SIG-M5 (cell line): ENCODE results near the gene GP5.

Experiments used
- DNase-seq: peaks from one replicate; lab custom pipeline; 2025; lab: John Stamatoyannopoulos, UW

GP5 gene

DNA sequence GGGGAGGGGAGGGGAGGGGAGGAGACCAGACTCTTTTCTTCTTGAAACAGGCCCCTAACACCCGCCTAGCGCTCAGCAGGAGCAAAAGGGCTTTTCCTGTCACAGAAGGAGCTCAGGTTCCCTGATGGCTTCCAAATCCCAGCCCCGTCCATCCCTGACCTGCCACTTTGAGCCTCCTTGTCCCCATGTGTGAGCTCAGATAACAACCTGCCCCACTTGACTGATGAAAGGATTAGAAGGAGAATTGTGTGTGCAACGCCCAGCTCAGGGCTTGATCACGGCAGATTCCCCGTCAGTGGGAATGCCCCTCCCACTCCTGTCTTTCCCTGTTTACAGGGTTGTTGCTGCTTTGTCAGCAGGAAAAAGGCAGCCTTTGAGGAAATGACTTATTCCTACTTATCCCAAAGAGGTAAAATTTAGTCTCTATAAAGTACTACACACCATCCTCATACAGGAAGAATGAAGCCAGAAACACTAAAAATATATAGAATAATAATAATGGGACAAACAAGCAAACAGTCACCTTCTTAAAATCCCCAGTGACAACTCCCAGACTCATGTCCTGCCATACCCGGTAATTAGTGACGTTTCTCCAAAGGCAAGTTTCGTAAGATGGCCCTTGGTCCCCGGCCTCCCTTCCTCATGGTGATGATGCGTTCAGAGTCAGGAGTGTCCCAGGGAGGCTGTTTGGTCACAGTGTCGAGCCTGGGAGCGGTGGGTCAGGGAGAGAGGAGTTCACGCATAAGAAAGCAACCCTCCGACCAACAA, 23.4 kb downstream of the GP5 start:
- DNase-seq = no peak

DNA sequence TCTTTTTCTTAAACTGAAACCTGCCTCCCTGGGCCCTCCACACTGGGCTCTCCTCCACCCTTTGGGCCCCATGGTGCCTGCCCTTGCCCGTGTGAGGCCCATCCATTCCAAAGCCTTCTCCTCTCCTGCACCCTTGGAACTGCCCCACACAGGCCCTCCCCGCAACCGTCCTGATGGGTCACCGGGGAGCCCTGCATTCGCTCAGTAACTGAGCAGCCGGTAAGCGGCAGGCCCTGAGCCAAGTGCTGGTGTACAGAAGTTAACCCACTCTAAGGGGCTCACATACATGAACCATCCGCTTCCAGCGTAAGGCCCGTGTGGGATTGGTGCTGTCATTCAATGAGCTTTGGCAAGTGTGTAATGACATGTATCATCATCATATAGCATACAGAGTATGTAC, 24.1 kb downstream of the GP5 start:
- DNase-seq = no peak

DNA sequence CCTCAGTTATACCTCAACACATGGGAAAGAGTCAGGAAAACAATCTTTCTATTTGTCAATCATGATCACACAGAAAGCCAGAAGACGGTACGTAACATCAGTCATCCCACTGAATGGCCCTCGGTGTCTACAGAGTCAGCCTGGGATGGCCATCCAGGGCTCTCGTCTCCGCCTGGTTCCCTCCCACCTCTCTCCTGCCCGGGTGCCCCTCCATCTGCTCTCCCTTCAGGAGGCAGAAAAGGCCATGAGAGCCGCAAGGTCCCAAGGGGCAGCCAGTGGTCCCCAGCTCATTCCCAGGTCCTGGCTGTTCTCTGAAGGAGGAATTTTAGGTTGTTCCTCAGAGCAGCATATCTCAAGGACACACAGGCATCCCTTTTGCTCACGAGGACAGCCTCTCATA, 25.2 kb downstream of the GP5 start:
- DNase-seq = no peak

DNA sequence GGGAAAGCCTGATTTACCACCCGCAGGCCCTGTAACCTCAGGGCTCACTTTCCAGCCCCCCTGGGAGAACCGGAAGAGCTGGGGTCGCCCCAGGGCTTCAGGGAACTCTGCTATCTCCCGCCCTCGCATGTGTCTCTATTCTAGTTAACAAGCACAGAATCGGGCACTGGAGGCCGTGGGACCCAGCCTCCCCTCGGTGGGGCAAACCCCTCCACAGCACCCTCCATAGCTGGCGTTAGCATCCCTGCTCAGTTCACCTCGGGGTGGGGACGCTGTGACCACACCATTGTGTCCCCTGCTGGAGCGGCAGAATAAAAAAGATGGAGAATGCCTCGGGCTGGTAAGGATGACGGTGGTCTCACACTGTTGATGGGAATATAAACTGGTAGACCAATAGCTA, 26.0 kb downstream of the GP5 start:
- no peak for DNase-seq

DNA sequence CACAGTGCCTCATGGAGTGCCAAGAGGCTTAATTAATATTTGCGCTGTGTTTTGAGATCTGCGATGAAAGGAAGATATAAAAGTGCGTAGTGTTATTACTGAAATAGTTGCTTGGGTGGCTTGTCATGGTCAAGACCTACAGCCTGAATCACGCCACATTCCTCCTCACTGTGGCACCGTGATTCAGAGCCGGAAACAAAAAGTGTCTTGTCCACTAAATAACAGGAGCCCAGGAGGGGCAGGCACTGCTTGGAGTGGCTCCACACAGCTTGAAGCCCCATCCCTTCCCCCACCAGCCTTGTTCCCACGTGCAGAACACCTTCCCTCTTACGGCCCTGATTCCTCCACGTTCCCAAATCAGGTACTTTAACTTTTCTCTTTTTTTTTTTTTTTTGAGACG, 28.3 kb downstream of the GP5 start:
- DNase-seq = no peak

DNA sequence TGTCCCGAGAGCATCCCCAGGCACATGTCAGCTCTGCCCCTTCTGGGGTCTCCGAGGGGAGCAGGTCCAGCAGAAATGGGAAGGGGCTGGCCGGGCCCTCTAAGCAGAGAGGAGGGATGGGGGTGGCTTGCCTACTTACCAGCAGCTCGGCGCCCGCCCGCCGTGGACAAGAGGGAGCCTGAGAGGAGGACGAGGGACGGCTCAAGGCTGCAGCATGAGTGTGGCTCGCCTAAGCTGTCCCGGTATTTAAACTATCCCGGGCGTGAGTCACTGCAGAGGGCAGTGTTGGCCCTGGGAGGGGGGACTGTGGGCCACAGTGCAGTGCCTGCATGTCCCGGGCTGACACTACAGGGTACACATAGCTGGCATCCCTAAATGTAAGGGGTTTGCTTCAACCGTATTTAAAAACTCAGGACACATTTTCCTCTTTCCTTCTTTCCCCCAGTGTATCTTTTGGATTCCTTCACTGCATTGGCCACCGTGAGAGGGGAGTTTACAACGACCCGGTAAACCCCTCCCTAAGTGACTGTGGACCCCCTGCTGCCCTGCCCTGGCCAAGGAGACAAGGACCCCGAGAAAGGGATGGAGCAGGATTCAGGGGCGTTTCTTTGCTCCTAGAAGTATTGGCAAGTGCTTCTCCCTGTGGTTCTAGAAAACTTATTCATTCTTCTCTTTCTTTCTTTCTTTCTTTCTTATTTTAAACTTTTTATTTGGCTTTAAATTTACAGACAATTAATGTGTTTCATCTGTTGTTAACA, 29.4 kb downstream of the GP5 start, which contains the start of gene LRRC15:
Gene LRRC15, minus strand, starts transcription at position 222 of the 758 bp plus-strand sequence. CDS start 8,700 bp downstream, outside the sequence.
- no peak for DNase-seq

DNA sequence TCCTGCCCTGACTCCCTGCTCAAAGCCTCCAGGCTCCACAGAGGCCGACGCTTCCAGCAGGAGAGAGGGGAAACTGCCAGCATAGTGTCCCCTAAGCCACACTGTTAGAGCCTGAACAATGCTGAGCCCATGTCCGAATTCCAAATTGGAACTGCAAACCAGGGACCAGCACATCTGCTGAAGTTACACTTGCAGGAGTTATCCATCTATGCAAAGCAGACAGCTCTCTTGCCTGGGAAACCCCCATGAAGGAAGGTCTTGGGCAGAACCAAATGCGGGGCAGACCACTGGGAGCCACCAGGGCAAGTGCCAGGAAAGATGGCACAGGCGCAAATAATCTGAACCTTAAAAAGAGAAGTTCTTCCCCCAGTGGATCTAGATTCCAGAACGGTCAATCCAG, 30.1 kb downstream of the GP5 start:
- no peak for DNase-seq

DNA sequence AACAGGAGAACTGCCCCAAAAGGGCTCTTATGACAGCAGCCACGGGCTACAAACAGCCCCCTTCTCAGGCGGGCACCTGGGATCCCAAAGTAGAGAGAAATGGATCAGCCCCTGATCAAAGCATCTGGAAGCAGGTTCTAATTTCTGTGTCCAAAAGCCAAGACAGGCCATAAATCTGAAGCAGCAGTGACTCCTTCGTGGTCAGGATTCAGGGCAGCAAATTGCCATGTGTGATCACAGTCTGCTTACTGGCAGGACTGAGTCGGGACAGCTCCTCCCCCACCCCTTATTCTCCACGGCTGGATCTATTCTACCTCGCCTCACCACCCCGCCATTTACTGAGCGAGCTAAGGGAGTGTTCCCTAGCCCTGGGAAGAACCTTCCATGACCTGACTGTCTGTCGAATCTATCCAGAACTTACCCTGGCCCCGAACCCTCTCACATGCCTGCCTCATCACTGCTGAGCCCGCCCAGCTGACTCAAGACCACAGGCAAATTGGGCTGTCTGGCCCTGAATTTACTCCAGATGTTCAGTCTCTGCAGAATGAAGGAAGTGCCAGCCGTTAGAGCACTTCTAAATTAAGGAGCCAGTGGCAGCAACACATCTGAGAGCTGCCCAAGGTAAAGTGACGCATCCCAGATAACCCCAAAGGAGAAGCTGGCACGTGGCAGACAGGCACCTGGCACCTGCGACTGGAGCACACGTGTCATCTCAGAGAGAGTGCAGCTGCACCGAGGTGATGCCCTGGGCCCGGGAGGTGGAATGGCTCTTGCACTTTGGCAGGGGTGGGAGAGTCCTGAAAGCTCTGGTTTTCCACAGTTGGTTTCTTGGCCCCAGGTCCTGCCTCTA, 30.8 kb downstream of the GP5 start:
- DNase-seq = no peak

DNA sequence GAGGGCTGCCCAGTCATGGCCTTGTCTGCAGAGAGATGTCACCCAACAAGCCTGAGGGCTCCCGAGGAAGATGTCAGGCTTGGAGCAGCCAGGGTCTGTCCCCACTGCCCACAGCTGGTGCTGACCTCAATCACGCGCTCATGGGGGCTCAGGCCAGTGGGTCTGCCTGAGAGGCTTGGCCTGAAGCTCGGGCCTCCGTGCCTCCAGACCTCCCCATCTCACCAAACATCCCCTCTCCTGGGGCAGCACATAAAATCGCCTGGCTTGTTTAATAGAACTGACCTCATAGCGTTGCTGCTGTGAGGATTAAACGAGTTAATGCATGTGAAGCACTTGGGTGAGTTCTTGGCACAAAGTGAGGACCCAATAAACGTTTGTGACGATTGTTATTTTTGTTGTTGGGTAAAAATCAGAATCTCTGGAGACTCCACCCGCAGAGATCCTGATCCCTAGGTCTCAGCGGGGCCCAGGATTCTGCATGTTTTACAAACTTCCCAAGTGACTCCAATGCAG, 33.0 kb downstream of the GP5 start:
- DNase-seq = no peak

DNA sequence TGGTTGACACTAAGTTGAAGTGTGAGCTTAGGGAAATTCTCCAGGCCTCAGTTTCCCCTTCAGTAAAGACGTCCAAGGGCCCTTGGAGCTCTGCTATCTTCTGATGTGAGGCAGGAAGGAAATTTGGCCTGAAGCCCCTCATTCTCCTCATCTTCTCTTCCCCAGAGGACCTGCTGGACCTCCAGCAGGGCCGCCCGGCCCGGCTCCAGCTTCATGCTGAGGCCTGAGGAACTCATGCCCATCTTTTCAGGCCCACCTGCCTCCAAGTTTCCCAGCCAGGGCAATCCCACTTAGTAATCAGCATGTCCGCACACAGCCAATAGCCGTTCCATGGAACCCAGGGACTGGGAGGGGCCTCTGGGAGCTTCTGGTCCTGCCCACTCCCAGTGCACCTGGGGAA, 33.5 kb downstream of the GP5 start:
- no peak for DNase-seq

DNA sequence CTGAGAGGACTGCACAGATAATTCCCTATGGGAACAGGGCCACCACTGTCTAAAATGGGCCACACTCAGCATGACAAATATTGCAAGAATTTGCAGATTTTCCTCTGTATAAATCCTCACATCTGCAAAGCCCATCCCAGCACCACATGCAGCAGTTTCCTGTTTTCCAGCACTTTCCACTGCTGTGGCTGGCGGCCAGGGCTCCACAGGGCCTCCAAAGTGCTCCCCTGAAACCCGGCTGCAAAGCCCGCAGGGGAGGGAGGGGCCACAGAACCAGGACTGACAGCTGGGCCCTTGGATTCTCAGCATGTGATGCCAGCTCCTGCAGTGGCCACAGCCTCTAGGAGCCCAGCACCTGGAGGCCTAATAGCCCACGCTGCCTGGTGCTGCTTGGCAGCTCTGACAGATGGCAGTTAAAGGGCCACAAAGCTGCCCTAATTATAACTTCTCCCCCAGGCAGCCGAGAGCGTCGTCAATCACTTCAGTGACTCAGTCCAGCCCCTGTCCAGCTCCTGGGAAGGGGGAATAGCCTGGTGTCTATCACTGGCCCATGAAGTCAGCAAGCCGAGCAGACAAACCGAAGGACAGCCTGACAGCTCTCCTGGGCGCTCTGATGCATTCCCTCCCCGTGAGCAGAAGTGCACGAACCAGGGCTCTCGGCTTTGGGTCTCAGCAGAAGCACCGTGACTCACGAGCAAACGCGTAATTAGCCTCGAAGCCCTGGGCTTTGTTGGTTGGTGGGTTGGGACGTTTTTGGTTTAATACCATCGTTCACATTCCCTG, 34.2 kb downstream of the GP5 start:
- DNase-seq = no peak

DNA sequence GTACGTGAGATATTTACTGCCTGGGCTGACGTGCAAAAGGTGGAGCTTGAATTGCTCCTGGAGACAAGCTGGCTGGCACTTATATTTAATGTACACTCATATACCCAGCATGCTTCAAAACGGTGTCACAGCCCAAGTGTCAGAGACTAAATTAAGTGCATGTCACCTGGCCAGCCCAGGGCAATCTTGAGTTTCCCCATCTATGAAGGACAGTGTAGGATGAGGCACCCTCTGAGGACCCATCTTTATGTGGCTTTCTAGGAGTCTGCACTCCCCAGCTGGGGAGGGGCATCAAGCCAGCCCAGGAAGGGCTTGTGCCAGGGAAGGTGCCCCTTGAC, 34.8 kb downstream of the GP5 start:
- DNase-seq = no peak

DNA sequence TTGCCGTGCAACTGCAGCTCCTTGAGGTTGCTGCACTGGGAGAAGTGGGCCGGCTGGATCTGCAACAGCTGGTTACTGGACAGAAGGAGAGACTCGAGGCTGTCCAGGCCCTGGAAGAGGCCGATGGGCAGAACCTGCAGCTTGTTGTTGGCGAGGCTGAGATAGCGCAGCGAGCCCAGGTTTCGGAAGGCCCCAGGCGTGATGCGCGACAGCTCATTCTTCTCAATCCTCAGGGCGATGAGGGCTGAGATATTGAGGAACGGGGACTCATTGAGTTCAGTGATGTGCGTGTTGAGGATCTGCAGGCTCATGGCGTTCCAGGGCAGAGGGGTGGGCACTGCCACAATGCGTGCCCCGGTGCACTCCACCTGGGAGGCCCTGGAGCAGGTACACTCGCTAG, 38.5 kb downstream of the GP5 start:
- DNase-seq = no peak

DNA sequence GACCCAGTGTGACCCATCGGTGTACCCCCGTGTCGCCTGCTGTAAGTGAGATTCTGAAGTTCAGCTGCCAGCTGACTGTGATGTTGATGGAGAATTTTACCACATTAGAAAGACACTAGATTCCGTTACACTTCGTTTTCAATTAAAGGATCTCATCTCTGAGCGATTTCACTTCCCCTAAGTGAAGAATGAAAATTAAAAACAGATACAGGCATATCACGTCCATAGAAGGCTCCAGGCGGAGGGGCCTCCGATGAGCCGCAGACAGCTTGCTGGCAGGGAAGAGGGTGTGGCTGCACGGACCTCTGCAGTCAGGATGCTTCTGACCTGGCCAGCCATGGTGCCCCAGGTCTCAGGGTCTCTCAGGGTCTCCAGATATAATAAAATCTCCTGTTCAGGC, 41.4 kb downstream of the GP5 start:
- DNase-seq = no peak

DNA sequence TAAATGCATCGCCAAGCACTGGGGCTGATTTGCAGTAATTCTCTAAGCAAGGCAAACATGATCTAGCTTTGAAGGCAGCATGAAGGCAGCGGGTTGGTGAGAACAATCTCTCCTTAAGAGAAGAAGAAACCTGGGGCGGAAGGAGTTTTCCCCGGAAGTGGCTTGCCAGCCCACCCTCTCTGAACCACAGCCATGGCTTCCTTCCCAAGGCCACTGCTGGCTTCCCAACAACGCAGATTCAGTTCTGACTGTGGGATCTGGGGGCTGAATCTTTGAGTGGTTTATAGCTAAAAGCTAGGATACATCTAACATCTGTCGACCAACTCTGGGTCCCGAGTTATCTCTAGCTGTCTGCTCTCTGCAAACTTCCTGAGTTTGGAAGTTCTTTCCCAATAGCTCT, 43.7 kb downstream of the GP5 start:
- DNase-seq = no peak

DNA sequence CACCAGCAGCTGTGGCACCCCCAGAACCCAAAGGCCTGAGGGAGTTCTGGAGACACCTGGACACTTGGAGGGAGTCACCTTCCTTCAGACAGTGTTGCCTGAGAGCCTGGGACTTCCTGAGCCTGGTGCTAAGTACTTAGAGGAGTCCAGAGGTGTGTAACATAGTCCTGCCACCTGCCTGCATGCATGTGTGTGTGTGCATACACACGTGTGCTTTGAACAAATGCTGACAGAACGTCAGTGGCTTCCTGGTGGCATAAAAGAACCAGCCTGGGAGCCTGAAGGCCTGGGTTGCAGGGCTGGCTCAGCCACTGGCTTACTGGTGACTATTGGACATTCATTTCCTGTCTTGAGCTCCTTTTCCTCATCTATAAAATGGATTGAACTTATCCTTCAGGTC, 44.8 kb downstream of the GP5 start:
- no peak for DNase-seq

DNA sequence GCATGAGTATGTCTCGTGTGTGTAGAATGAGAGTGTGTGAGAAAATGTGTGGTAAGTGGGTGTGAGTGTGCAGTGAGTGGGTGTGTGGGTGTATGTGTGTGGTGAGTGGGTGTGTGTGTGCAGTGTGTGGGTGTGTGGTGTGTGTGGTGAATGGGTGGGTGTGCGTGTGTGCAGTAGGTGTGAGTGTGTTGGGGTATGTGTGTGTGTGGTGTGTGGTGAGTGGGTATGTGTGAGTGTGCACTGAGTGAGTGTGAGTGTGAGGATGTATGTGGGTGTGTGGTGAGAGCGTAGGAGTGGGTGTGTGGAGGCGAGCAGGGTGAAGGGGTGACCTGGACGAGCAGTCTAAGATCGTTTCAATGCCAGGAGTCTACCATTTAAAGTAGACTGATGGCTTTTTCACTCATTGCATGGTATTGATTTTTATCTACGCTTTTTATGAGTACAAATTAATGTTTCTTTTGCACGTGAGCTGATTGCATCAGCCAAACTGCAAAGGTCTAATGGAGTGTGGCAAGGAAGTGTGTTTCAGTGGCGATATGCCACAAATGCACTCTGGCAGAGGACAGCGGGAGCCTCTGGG, 46.3 kb downstream of the GP5 start:
- no peak for DNase-seq

DNA sequence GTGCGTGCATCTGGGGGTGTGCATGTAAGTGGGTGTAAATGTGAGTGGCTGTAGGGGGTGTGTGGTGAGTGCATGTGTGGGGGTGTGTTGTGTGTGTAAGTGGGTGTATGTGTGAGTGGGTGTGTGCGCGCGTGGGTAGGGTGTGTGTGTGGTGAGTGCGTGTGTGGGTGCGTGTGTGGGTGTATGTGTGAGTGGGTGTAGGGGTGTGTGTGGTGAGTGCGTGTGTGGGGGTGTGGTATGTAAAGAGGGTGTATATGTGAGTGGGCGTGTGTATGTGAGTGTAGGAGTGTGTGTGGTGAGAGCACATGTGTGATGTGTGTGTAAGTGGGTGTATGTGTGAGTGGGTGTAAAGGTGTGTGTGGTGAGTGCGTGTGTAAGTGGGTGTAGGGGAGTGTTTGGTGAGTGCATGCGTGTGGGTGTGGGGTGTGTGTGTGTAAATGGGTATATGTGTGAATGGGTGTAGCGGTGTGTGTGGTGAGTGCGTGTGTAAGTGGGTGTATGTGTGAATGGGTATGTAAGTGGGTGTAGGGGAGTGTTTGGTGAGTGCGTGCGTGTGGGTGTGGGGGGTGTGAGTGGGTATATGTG, 47.0 kb downstream of the GP5 start:
- no peak for DNase-seq

DNA sequence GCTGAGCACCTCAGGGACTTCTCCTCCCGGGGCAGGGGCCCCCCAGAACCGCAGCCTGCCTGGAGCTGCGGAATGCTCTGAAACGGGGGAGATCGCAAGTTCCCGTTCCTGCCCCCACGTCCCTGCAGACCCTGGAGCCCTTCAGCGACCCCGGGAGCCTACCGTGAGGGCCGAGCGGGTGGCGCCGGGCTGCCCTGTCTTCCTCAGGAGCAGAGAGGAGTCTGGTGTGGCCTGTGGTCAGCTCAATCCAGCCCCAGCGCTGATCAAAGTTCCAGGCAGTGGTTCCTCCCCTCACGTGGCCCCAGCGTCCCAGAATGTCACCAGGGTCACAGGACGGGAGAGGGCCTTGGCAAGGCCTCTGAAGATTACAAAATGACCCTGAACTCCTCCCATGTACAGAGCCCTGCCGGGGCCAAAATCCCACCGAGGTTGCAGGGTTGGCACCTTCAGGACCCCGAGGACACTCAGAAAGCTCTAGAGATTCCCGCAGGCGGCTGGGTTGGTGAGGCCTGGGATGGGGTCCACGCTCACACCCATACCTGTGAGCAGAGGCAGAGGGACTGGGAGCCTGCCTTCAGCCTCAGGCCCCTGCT, 47.9 kb downstream of the GP5 start, which contains the start of gene CPN2:
Gene CPN2, minus strand, starts transcription at position 249 of the 593 bp plus-strand sequence. CDS start 8,626 bp downstream, outside the sequence.
- no peak for DNase-seq

DNA sequence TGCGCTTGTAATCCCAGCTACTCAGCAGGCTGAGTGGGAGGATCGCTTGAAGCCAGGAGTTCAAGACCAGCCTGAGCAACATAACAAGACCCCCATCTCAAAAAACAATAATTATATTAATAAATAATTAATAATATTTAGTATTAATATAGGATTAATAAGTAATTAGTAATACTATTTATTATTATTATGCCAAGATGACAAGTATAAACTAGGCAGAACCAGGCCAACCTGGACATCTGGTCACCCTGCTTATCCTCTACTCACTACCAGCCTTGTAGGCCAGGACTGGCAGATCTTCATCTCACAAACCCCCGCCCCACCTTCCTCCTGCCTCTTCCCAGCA, 48.4 kb downstream of the GP5 start:
- DNase-seq = no peak

DNA sequence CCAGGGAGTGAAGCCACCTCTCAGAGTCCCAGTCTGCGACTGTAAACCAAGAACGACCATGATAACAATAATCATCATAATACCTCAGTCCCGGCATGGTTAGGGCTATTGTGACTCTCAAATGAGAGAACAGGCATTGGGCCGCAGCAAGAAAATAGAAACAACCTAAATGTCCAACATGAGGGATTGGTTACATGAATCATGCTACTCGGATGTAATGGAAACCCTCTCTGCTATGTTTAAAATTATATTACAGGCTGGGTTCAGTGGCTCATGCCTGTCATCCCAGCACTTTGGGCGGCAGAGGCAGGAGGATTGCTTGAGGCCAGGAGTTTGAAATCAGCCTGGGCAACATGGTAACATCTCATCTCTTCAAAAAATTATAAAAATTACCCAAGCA, 50.7 kb downstream of the GP5 start:
- no peak for DNase-seq
